B cell (primary cell): ENCODE results near the gene EIF2B2. TPM values are rescaled to one million over a fixed set of nuclear protein-coding genes. Genes with fewer than 3 reads are reported as not detected.

Experiments
- ATAC-seq: fragments of 200-7000 bp; cut with Tn5 transposase; one replicate; pipeline ENCODE4 v1.10.0; 2021; ENCODE audit warnings: low read depth, mild to moderate bottlenecking, moderate number of reproducible peaks, moderate library complexity
- CTCF ChIA-PET: fragments of 350-600 bp; sonication (Branson Sonifier 250); formaldehyde crosslinking; loops from one replicate; lab custom pipeline; 2021; ENCODE audit warnings: antibody characterized with exemption, inconsistent platforms; lab: Charles Lee
- POLR2A ChIA-PET: fragments of 350-600 bp; sonication (Branson Sonifier 250); formaldehyde crosslinking; loops from one replicate; lab custom pipeline; 2021; ENCODE audit warnings: antibody characterized with exemption; lab: Charles Lee
- DNase-seq: peaks from one replicate; pipeline ENCODE4 v3.0.0; 2013
- H2AFZ ChIP-seq: 2 replicates; pipeline ENCODE4 v1.6.1; 2012; ENCODE audit warnings: mild to moderate bottlenecking, low read depth, low read length; ENCODE audit not compliant: insufficient read depth, poor library complexity, severe bottlenecking
- H3K27ac ChIP-seq, 2 donors: 1 replicate in 1 of 2; 2 replicates in 1 of 2; pipeline ENCODE4 v1.5.1; 2012 to 2013; ENCODE audit warnings: low read length in 2 of 2, mild to moderate bottlenecking in 2 of 2, moderate library complexity in 1 of 2
- H3K27me3 ChIP-seq, 4 experiments: fragments of 200-600 bp in 1 of 4; sonication (generic) in 1 of 4; replicated peaks in 1 of 4; 1 replicate in 2 of 4; 2 replicates in 2 of 4; pipeline versions ENCODE4 v1.6.1 to v1.7.0; 2013 to 2016; ENCODE audit warnings: low read length in 3 of 4, mild to moderate bottlenecking in 2 of 4, mixed read lengths in 1 of 4, moderate library complexity in 1 of 4; ENCODE audit not compliant: insufficient read depth in 4 of 4, control insufficient read depth in 3 of 4; ENCODE audit errors: control extremely low read depth in 1 of 4
- H3K36me3 ChIP-seq, 2 experiments: replicated peaks in 1 of 2; 1 replicate in 1 of 2; 2 replicates in 1 of 2; pipeline versions ENCODE4 v1.6.1 to v1.7.1; 2013; ENCODE audit warnings: low read length in 1 of 2; ENCODE audit not compliant: insufficient read depth in 2 of 2, control insufficient read depth in 1 of 2; ENCODE audit errors: control extremely low read depth in 1 of 2, extremely low read depth in 1 of 2
- H3K4me1 ChIP-seq, 2 donors: fragments of 200-600 bp in 1 of 2; sonication (generic) in 1 of 2; 1 replicate in 1 of 2; 2 replicates in 1 of 2; pipeline versions ENCODE4 v1.5.1 to v1.6.1; 2013 to 2017; ENCODE audit warnings: low read length in 2 of 2; ENCODE audit not compliant: control insufficient read depth in 2 of 2, insufficient read depth in 2 of 2
- H3K4me2 ChIP-seq: replicated peaks from 2 replicates; pipeline ENCODE3; 2012; ENCODE audit warnings: mild to moderate bottlenecking, low read depth, low read length; ENCODE audit not compliant: poor library complexity, severe bottlenecking
- H3K4me3 ChIP-seq, 5 experiments: fragments of 200-600 bp in 1 of 5; sonication (generic) in 1 of 5; 1 replicate in 3 of 5; 2 replicates in 2 of 5; pipeline versions ENCODE4 v1.5.1 to v1.7.0; 2011 to 2016; ENCODE audit warnings: low read length in 4 of 5, mild to moderate bottlenecking in 4 of 5, low read depth in 2 of 5, control low read depth in 1 of 5, moderate library complexity in 1 of 5; ENCODE audit not compliant: insufficient read depth in 1 of 5; ENCODE audit errors: control extremely low read depth in 1 of 5, extremely low read depth in 1 of 5
- H3K79me2 ChIP-seq: fragments of 200-600 bp; sonication (generic); one replicate; pipeline ENCODE4 v1.6.0; 2016; ENCODE audit warnings: low read length; ENCODE audit not compliant: control insufficient read depth, insufficient read depth
- H3K9ac ChIP-seq: fragments of 200-600 bp; sonication (generic); 2 replicates; pipeline ENCODE4 v1.6.1; 2017; ENCODE audit warnings: mild to moderate bottlenecking, low read length, moderate library complexity
- H3K9me3 ChIP-seq, 3 donors: one replicate each; pipeline versions ENCODE4 v1.6.1 to v1.7.1; 2013; ENCODE audit warnings: low read length in 2 of 3; ENCODE audit not compliant: control insufficient read depth in 2 of 3, insufficient read depth in 1 of 3; ENCODE audit errors: control extremely low read depth in 1 of 3
- H4K20me1 ChIP-seq: 2 replicates; pipeline ENCODE4 v1.6.0; 2012; ENCODE audit warnings: mild to moderate bottlenecking, low read length; ENCODE audit not compliant: insufficient read depth, control insufficient read depth, poor library complexity, severe bottlenecking
- H3K27ac Mint-ChIP-seq: one replicate; pipeline ENCODE4 v1.8.0; 2021; ENCODE audit warnings: mixed read lengths
- H3K27me3 Mint-ChIP-seq: one replicate; pipeline ENCODE4 v1.8.0; 2021; ENCODE audit warnings: mixed read lengths
- H3K4me1 Mint-ChIP-seq: one replicate; pipeline ENCODE4 v1.8.0; 2021; ENCODE audit warnings: mixed read lengths
- H3K4me3 Mint-ChIP-seq: one replicate; pipeline ENCODE4 v1.8.0; 2021; ENCODE audit warnings: mixed read lengths
- H3K9me3 Mint-ChIP-seq: one replicate; pipeline ENCODE4 v1.8.0; 2022; ENCODE audit warnings: mixed read lengths; ENCODE audit not compliant: insufficient read depth
- CTCF ChIP-seq: fragments of 200-600 bp; IDR thresholded peaks from one replicate; pipeline ENCODE4 v1.8.0; 2022; ENCODE audit warnings: antibody characterized with exemption, mild to moderate bottlenecking
- EZH2 ChIP-seq: IDR thresholded peaks from 2 replicates; pipeline ENCODE4 v1.6.1; 2012; ENCODE audit warnings: borderline replicate concordance, low read depth, mild to moderate bottlenecking, moderate library complexity, low read length; ENCODE audit not compliant: insufficient read depth, poor library complexity, severe bottlenecking
- WGBS: methylation state at CpG from one replicate; pipeline ENCODE4 v1.1.5; 2013; ENCODE audit warnings: missing lambda C conversion rate; ENCODE audit not compliant: insufficient coverage; 5-methylcytosine and 5-hydroxymethylcytosine counted together
- intact Hi-C: fragments of 100-400 bp; cut with micrococcal nuclease; formaldehyde crosslinking; loops from one replicate; pipeline ENCODE4 v1.10.0; 2022
- polyA plus RNA-seq: library from polyadenylated mRNA; depleted of rRNA; stranded (reverse); fragments of >200 nt; gene quantifications from 2 replicates; pipeline ENCODE4 v1.2.3, GENCODE V29; 2012
- total RNA-seq, 2 donors: library from RNA; stranded (reverse); fragments of 120-200 nt in 1 of 2; gene quantifications; 1 replicate in 1 of 2; 2 replicates in 1 of 2; pipeline versions ENCODE4 v1.2.3 to v1.2.4, GENCODE V29; 2013 to 2022

The EIF2B2 gene
- total and polyA plus RNA-seq, 2 donors (not counting 1 experiment from before 2014, with no cell fraction given) = 25.5 to 27.6 TPM

- H3K9ac ChIP-seq = no peak overlapping the region
- no peaks in the 10 kb centered on the region for H3K9me3 Mint-ChIP-seq
- H3K4me3 ChIP-seq = no peak overlapping the region
- no peaks in the 10 kb centered on the region for H4K20me1 ChIP-seq
- H3K4me1 Mint-ChIP-seq = peaks cover 29% of the 10 kb centered on the region
- no peak for TF ChIP-seq CTCF
- no peak for TF ChIP-seq EZH2
- ChIA-PET POLR2A (no interaction called here), CTCF (no interaction called here)
- peak overlapping the region in 1 of 2 donors; percentile 95 for H3K27ac ChIP-seq
- peak overlapping the region; percentile 39 for H2AFZ ChIP-seq
- peaks cover 17% of the 10 kb centered on the region for H3K79me2 ChIP-seq
- H3K27ac Mint-ChIP-seq = peak overlapping the region; percentile 41
- H3K4me1 ChIP-seq = peaks cover 17 to 19% of the 10 kb centered on the region in 2 donors
- DNase-seq (no peak), ATAC-seq (no peak)
- intact Hi-C loops = loop anchor here (5.0 to 10.0 kb wide), 2 partner anchors 289 to 1046 kb away; partner anchors contain the start of genes AREL1, COQ6, FAM161B and FCF1
- H3K4me3 Mint-ChIP-seq = no peak overlapping the region
- peaks cover under 1 to 8% of the 10 kb centered on the region in 2 experiments for H3K36me3 ChIP-seq
- WGBS = no CpG with 5 or more reads among the region's 2 CpGs
- H3K27me3 ChIP-seq = no peaks in the 10 kb centered on the region
- H3K27me3 Mint-ChIP-seq = no peaks in the 10 kb centered on the region
- H3K9me3 ChIP-seq = no peaks in the 10 kb centered on the region
- H3K4me2 ChIP-seq = no peak overlapping the region
Measured at GRCh38 chr14:75001261-75001660, 1.5 kb upstream of the EIF2B2 start.

- ChIA-PET CTCF (interaction anchor here (1.1 to 3.2 kb wide), 3 partner anchors 87 to 141 kb away, joined by 3 to 12 read pairs (median 3); no protein-coding TSS in a partner anchor), POLR2A (interaction anchor here (0.7 kb wide), 1 partner anchor 59 kb away, joined by 3 read pairs; no protein-coding TSS in a partner anchor)
- H3K27me3 Mint-ChIP-seq = no peaks in the 10 kb centered on the region
- Histone ChIP-seq H3K4me1 (peaks cover 17 to 19% of the 10 kb centered on the region in 2 donors), H3K27ac (peak overlapping the region; percentile 88 to 95), H3K36me3 (peaks cover 2 to 14% of the 10 kb centered on the region in 2 experiments), H4K20me1 (no peaks in the 10 kb centered on the region), H3K9me3 (no peaks in the 10 kb centered on the region), H3K4me3 (peak overlapping the region; percentile 60 to 92 (median 73)), H2AFZ (peak overlapping the region; percentile 91), H3K9ac (peak overlapping the region; percentile 84), H3K79me2 (peaks cover 17% of the 10 kb centered on the region), H3K27me3 (no peaks in the 10 kb centered on the region), H3K4me2 (peak overlapping the region; percentile 88)
- H3K9me3 Mint-ChIP-seq = no peaks in the 10 kb centered on the region
- ATAC-seq (no peak), DNase-seq (no peak)
- intact Hi-C loops = loop anchor here (1.0 to 10.0 kb wide), 10 partner anchors 29 to 1047 kb away; partner anchors contain the start of genes ABCD4, ACYP1, AREL1 and COQ6
- H3K27ac Mint-ChIP-seq = peak overlapping the region; percentile 88
- WGBS = no CpG with 5 or more reads among the region's 1 CpG
- peaks cover 29% of the 10 kb centered on the region for H3K4me1 Mint-ChIP-seq
- TF ChIP-seq EZH2 (no peak), CTCF (no peak)
- peak overlapping the region; percentile 98 for H3K4me3 Mint-ChIP-seq
Measured at GRCh38 chr14:75001899-75002298, 822 bp upstream of the EIF2B2 start.
